Muscle of arm (tissue), 12 donors: ENCODE data around the gene PCBP3. TPM values are rescaled to one million over a fixed set of nuclear protein-coding genes. Genes with fewer than 3 reads are reported as not detected.
A peak's percentile ranks its signal among the peaks of the same experiment; 100 is the strongest.

ENCODE experiments used
- DNase-seq: peaks from one replicate; pipeline ENCODE4 v3.0.0-alpha.2; 2013
- polyA plus RNA-seq, 12 donors: library from polyadenylated mRNA; unstranded; fragments of 120-200 nt; gene quantifications; one replicate each; pipeline ENCODE4 v1.2.1, GENCODE V29; 2013; ENCODE audit not compliant: insufficient read length in 12 of 12

PCBP3 gene
- polyA plus RNA-seq, 12 donors = 0.88 to 4.2 (median 1.3) TPM; not detected in 2

DNA sequence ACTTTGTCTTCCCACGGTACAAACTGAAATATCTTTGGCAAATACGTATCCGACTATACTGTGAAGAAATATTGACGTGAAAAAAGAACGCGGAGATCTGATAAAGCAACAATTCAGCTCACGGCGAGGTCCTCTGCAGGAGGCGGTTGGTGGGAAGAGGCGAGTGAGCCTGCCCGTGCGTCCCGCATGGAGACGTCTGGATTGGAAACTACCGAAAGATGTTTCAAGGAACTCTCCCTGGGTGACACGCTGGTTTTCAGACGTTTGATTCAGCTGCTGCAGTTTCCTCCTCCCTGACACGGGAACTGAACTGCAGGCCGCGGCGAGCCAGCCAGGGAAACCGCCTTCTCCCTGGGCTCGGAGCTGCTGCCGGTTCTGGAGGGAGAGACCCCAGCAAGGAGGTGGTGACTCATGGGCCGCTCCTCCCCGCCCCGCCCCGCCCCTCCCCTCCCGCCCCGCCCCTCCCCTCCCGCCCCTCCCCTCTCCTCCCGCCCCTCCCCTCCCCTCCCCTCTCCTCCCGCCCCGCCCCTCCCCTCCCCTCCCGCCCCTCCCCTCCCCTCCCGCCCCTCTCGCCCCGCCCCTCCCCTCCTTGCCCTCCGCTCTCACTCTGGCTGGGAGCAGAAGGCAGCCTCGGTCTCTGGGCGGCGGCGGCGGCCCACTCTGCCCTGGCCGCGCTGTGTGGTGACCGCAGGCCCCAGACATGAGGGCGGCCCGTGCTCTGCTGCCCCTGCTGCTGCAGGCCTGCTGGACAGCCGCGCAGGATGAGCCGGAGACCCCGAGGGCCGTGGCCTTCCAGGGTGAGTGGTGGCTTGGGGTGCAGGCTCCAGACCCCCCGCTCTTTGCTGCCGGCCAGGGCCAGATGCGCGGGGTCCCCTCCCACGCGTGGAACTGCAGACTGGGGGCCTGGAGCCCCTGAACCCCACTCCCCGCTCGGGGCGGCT is 337.9 kb downstream of the PCBP3 start, which contains the start of gene COL6A1:
TSS of gene COL6A1 (plus strand) at position 620 of the 941 bp plus-strand sequence. CDS start at position 701, 81 bp downstream.
- DNase-seq = peak; percentile 91

DNA sequence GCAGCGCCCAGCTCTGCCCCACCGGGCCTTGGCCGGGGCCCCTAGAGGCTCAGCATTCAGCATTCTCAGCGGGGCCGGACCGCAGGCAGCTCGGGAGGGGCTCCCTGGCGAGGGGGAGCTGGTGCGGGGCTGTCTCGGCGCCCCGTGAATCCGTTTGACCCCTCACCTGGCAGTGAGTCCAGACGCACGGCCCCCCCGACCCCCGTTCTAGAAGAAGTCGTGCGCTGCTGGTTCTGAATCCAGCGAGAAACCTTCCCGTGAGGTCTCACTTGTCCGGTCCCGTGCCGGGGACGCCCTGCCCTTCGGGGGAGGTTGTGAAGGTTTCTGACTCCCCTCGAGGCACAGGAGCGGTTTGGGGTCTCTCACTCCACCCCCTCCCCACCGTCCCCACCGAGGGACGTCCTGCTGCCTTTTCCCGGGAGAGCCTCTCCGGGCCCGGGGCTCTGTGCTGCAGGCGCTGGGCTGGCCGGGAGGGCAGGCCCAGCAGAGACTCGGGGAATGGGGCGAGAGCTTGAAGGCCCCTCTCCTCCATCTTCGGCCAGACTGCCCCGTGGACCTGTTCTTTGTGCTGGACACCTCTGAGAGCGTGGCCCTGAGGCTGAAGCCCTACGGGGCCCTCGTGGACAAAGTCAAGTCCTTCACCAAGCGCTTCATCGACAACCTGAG is 338.7 kb downstream of the PCBP3 start:
- DNase-seq = no peak

DNA sequence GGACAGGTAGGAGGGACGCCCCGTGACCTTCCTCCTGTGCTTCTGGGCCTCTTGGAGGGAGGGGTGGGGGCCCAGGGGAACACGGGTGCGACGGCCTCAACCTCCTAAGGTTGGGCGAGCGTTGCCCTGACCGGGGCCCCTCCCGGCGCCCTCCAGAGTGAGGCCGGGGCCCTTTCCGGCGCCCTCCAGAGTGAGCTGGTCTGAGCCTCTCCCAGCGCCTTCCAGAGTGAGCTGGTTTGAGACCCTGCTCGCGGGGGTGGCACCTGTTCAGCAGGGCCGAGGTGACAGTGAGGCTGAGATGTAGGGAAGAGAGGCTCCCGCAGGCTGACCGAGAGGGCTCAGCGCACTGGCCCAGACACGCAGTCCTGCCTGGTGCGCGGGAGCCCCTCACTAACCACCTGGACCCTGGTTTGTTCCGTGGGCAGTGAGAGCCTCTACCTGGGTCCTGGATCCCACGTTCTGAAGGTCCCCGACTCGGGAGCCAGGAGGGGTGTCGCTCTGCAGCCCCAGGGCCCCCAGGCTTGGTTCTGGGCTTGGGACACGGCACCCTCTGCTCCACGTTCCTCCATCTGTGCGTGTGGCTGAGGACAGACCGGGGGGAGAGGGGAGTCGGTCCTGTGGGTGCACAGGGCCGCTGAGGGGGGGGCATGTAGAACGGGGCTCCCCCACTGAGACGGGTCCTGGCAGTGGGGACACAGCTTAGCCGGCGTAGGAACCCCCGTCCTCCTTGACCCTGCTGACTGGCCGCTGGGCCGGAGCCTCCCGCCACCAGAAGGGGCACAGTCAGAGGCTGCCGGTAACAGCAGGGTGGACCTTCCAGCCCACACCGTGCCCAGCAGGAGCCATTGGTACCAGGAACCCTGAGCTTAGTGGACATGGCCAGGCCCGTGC is 339.5 kb downstream of the PCBP3 start:
- DNase-seq = no peak

DNA sequence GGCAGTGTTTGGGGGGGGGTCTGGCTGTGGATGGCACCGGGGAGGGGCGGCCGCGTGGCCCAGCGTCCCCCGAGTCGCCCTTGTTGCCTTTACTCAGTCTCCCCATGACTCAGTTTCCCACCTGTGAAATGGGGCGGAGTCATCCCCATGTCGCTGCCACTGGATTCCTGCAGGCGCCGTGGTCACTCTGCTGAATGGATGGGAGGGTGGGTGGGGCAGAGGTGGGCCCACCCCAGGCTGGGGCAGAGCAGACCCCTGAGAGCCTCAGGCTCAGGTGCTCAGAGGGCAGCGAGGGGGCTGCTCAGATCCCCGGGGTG is 340.1 kb downstream of the PCBP3 start:
- DNase-seq = no peak

DNA sequence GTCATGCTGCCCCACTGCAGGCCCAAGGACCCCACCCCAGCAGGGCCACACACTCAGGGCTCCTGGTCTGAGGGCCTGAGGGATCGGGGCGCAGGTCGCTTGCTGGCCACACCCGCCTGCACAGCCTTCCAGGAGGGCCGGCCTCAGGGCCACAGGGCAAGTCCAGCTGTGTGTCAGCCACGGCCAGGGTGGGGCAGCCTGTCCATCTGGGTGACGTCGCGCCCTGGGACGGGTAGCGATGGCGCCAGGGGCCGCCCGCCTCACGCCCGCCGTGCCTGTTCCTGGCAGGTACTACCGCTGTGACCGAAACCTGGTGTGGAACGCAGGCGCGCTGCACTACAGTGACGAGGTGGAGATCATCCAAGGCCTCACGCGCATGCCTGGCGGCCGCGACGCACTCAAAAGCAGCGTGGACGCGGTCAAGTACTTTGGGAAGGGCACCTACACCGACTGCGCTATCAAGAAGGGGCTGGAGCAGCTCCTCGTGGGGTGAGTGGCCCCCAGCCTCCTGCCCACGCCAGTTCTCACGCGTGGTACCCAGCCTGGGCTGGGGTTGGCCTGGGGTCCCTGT is 340.5 kb downstream of the PCBP3 start:
- DNase-seq = no peak

DNA sequence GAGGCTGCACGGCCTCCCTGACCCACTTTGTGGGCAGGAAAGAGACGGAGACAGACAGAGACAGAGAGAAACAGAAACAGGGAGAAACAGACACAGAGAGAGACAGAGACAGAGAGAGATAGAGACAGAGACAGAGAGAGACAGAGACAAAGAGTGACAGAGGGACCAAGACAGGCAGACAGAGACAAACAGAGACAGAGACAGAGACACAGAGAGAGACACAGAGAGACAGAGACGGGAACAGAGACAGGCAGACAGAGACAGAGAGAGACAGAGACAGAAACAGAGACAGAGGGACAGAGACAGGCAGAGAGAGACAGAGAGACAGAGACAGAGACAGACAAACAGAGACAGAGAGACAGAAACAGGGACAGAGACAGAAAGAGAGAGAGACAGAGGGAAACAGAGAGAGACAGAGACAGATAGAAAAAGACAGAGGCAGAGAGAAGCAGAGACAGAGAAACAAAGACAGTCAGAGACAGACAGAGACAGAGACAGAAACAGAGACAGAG is 341.1 kb downstream of the PCBP3 start:
- no peak for DNase-seq

DNA sequence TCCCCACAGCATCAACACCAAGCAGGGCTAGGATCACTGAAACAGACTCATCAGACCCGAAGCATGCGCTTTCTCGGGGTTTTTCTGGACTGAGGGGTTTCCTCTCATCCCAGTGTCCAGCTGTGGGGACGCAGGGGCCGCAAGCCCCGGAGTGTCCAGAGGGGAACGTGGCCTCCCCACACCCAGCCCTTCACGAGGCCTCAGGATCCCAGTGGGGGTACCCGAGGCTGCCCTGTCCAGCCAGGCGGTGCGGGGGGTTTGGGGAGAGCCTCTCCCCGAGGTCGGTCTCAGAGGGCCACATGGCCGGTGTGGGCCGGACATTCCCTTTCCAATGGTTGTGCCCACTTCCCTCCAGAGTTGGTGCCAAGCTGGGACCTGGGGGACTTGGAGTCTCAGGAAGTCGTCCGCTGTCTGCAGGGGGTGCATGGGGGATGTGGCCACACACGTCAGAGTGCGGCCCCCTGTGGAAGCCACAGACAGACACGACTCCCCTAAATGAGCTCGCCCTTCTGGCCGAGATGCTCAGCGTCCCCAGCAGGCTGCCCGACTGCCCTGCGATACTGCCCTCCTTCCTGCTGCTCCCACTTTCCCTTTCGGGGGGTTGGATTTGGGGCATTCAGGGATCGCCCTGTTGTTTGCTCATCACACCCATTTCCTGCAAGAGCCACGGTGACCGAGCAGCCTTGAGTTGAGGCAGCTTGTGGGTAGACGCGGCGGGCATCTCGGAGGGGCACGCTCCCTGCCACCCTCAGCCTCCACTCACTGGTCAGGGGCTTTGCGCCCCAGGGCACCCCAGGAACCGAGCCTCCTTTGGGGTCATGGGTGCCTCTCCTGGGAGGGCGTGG is 342.2 kb downstream of the PCBP3 start:
- DNase-seq = no peak

DNA sequence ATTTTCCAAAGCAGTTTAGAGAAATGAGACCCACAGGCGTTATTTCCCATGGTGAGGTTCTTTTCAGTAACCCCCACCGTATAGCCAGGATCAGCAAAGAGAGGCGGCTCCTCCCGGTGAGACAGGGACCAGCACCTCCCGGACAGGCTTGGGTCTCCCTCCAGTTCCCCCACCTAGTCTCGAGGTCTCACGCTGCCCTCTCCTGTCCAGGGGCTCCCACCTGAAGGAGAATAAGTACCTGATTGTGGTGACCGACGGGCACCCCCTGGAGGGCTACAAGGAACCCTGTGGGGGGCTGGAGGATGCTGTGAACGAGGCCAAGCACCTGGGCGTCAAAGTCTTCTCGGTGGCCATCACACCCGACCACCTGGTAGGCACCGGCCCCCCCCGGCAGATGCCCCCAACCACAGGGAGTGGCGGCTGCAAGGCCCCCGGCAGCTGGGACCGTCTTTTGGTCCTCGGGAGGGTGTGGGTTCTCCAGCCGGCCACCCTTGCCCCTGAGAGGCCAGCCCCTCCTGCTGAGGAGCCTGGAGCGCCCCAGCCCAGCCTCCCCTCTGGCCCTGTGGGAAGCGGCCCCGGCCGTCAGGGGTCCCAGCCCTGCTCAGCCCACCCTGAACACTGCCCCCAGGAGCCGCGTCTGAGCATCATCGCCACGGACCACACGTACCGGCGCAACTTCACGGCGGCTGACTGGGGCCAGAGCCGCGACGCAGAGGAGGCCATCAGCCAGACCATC is 343.0 kb downstream of the PCBP3 start:
- DNase-seq = no peak

DNA sequence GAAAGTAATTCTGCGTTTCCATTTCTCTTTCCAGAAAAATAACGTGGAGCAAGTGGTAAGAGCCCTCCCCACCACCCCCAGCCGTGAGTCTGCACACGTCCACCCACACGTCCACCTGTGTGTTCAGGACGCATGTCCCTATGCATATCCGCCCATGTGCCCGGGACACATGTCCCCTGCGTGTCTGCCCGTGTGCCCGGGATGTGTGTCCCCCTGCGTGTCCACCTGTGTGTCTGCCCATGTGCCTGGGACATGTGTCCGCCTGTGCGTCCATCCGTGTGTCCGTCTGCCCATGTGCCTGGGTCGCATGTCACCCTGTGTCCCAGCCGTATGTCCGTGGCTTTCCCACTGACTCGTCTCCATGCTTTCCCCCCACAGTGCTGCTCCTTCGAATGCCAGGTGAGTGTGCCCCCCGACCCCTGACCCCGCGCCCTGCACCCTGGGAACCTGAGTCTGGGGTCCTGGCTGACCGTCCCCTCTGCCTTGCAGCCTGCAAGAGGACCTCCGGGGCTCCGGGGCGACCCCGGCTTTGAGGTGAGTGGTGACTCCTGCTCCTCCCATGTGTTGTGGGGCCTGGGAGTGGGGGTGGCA is 343.7 kb downstream of the PCBP3 start:
- DNase-seq = no peak

DNA sequence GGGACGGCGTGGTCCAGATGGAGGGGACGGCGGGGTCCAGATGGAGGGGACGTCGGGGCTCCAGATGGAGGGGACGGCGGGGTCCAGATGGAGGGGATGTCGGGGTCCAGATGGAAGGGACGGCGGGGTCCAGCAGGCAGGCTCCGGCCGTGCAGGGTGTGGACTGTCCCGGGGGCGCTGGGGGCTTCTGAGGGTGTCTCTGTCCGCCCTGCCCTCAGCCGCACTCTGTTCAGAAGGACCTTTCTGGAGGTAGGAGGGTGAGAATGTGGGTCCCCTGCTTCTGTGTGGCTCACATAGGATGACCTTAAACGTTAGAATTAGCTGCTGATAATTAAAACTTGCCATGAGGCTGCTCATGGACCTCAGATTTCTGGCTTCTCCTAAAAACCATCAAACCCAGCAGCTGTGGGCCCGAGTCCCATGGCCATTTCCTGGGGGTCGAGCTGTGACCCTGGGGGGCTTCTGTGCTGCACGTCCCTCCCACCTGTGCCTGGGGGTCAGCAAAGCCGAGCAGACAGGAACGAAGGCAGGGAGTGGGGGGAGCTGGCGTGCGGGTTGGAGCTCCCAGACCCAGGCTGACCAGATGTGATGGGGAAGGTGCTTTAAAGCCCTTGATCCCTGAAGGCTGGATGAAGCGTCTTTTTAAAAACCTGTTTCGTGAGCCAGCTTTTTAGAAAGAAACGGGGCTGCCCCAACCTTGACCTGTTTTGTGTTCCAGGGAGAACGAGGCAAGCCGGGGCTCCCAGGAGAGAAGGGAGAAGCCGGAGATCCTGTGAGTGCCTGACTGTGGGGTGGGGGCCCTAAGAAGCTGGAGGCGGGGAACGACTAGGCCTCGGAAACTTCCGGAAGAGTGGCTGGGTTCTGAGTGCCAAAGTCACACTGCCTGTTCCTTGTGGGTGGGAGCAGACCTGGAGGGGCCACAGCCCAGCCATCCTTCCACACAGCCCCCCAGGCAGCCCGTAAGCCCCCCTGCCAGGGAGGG is 345.1 kb downstream of the PCBP3 start:
- DNase-seq = no peak

DNA sequence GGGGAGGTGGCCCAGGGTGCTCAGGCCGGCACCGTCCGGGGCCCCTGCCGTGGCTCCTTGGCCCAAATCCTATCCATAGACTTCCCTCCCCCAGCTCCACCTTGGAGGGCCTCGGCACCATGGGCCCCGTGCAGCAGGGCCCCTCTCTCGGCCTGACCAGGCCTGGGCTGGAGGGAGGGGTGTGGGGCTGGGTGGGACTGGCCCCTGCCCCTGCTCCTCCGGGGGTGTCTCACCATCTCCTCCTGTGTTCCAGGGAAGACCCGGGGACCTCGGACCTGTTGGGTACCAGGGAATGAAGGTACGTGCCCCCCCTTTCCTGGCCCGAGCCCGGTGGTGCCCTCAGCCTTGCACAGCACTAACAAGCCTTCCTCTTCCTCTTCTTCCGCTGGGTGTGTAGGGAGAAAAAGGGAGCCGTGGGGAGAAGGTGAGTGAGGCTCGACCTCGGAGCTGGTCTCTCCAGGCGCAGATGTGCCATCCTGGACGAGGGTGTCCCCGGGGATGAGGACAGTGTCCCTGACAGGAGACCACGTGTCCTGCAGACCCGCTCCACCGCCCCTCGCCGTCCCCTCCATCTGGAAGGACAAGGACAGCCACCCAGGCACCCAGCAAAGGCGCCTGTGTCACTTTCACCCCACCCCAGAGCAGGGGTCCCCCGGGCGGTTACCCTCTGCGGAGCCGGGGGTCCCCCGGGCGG is 346.0 kb downstream of the PCBP3 start:
- DNase-seq = no peak

DNA sequence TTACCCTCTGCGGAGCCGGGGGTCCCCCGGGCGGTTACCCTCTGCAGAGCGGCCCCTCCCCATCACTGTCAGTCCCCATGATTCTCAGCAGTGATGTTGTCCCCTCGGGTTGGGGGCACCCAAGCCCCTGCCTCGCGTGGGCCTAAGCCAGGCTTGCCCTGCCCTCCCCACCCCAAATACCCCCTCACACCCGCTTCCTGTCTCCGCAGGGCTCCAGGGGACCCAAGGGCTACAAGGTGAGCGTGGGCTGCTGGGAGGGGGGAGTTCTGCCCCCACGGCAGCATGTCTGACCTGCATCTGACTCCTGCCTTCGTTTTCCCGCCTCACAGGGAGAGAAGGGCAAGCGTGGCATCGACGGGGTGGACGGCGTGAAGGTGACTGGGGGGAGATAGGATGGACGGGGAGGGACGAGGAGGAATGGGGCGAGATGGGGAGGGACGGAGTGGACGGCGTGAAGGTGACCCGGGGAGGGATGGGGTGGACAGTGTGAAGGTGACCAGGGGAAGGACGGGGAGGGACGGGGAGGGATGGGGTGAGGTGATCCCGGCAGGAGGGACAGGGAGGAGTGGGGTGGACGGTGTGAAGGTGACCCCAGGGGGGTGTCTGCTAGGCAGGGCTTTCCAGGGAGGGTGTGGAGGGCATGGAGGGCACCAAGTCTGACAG is 346.7 kb downstream of the PCBP3 start:
- DNase-seq = no peak

DNA sequence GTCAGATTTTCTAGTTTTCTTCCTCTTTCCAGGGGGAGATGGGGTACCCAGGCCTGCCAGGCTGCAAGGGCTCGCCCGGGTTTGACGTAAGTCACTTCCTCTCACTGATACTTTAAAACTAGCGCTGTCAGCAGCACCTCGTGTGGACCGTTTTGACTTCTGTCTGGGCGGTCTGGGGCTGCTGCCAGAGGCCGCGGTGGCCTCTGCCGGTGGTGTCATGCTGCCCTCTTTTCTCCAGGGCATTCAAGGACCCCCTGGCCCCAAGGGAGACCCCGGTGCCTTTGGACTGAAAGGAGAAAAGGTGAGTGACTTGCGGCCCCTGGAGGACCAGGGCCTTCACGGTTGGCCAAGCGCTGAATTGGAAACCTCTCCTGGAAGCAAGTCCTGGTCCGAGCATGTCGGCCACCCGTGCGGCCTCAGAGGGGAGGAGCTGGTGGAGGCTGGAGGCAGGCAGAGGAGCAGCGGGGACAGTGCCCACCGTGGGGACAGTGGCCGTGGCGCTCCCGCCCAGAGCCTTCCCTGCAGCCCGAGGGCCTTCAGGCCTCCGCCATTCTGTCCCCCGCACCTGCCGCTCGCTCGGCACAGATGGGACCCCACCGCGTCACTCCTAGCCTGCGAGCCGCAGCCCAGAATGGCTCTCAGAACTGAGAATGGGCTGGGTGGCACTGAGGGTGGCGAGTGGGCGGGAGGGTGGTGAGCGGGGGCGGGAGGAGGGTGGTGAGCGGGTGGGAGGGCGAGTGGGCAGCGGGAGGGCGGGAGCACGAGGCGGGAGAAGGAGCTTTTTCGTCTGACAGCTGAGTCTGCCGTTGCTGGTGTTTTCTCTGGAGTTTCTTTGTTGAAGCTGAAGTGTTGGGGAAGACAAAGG is 347.4 kb downstream of the PCBP3 start:
- DNase-seq = no peak

DNA sequence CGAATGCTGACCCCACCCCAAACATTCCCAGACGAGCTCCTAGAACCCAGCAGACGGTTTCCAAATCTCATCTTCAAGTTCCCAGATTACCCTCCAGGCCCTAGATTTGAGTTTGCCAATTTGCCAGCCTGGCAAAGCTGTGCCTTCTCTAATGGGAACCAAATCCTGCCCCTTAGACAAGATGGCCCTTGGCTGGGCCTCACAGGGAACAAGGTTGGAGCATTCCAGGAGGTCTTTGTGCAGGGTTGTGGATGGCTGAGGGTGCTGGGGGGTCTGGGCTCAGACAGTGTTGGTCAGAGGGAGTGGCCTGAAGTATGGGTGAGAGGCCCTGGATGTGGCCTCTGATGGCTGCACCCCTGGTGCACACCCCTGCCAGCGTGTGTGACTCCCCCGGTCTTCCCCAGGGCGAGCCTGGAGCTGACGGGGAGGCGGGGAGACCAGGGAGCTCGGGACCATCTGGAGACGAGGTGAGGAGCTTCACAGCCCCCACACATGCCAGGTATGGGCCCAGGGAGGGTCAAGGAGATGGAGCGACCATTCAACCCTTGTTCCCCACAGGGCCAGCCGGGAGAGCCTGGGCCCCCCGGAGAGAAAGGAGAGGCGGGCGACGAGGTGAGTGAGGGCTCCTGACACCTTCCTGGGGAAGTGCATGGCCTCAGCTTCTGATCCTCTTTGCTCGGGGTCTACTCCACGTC is 348.2 kb downstream of the PCBP3 start:
- no peak for DNase-seq
